22Rv1 (cell line): ENCODE results near the gene AP1S3.

ENCODE experiments used
- CTCF ChIP-seq: fragments of 450-650 bp; IDR thresholded peaks from 2 replicates; pipeline ENCODE4 v1.5.1; 2017; ENCODE audit warnings: mild to moderate bottlenecking
- ZFX ChIP-seq: fragments of 450-650 bp; IDR thresholded peaks from 2 replicates; pipeline ENCODE4 v1.6.1; 2017; ENCODE audit warnings: antibody characterized with exemption, borderline replicate concordance

GRCh38 chr2:223786943-223787342 is 50.4 kb downstream of the AP1S3 start:
- TF ChIP-seq CTCF (no peak), ZFX (no peak)
